Measurements from ENCODE around the gene TMPRSS15. TPM values are rescaled to one million over a fixed set of nuclear protein-coding genes. Genes with fewer than 3 reads are reported as not detected.

Gene TMPRSS15
- total RNA-seq, 2 experiments from 2014 or later, result not detected

DNA sequence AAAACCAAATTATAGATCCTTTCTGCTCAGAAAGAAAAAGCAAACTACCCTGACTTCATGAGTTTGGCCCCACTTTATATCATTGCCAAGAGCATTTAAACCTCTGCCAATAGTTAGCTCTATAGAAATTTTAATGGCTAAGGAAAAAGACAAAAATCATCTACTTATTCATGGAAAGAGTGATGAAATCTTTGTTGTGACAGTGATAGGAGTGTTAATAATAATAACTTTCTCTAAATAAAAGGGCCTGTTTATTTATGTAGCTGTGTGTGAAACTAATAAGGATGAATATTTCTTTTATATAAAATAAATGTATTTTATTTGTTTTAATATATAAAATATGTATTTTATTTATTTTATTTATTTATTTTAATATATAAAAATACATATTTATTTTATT is 152.5 kb downstream of the TMPRSS15 start:
- CTCF ChIA-PET, result no interaction called here

DNA sequence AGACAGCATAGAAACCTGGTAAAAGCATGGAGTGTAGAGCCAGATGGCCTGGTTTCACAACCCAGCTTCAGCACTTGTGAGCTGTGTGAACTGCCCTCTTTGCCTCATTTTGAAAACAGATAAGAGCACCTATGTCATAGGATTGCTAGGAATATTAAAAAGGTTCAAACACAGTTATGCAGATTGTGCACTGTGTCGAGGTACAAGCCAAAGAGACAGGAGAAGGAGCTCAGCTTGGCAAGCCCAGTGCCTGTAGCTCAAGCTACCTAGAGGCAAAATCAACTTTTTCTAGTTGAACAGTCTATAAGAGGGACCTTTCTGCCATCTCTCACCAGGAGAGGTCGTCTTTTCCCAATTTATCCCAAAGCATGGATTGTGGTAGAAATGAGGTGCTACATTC is 153.9 kb downstream of the TMPRSS15 start:
- ChIA-PET POLR2A (no interaction called here), CTCF (no interaction called here)

More for the DNA sequence above, 152.5 kb downstream of the TMPRSS15 start:
- POLR2A ChIA-PET, result no interaction called here

DNA sequence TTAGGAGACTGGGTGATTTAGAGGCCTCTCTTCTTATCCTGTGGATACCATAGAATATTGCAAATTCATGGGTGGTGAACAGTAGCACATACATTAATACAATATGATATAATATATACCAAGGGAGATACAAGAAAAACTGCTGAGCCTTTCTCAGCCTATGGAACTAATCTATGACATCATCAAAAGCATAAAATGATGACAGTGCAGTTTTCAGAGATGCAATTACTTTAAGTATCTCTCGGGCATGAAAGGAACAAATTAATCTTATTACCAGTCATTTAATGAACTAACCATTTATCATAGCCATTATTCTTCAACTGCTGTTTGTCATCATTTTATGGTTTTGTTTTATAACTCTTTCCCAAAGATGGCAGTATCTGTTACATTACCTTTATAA is 155.4 kb downstream of the TMPRSS15 start:
- POLR2A ChIA-PET, result no interaction called here
- CTCF ChIA-PET, result no interaction called here

DNA sequence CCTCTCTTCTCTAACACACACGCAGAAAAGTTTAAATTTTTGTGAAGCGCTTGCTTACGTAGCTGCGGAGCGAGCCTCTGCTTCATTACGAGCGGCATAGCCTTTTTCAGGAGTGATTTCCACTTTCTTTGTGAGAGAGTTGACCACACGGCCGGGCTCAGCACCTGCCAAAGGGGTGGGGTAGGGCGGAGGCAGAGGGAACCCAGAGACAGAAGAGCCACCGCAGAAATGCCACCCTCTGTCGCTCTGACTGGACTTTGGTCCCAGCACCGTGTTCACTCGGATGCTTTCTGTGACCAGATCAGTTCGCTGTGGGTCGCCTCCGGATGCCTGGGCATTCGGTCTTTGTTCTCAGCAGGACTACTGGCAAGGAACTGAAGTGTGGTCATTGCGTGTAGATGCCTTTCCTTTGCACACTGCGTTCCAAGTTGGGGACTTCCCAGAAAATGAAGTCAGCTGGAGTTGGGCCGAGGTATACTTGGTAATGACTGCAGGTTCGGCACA is 158.1 kb downstream of the TMPRSS15 start:
- ChIA-PET POLR2A (no interaction called here), CTCF (no interaction called here)

DNA sequence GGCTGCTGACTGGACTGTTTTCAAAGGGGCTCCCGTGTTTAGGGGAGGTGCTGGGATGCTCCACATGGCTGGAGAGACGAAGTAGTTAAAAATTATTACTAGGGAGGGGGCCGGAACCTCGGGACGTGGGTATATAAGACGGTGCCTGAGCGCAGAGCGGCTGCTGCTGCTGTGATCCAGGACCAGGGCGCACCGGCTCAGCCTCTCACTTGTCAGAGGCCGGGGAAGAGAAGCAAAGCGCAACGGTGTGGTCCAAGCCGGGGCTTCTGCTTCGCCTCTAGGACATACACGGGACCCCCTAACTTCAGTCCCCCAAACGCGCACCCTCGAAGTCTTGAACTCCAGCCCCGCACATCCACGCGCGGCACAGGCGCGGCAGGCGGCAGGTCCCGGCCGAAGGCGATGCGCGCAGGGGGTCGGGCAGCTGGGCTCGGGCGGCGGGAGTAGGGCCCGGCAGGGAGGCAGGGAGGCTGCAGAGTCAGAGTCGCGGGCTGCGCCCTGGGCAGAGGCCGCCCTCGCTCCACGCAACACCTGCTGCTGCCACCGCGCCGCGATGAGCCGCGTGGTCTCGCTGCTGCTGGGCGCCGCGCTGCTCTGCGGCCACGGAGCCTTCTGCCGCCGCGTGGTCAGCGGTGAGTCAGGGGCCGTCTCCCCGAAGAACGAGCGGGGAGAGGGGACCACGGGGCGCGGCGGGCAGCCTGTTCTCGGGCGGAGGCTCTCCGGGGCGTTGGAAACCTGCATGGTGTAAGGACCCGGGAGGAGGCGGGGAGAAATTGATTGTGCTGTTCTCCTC is 158.7 kb downstream of the TMPRSS15 start, which contains the start of gene CHODL:
Gene CHODL, plus strand, starts transcription at position 163 of the 793 bp plus-strand sequence. Its CDS starts 391 bp downstream, at position 554.
- POLR2A ChIA-PET, result no interaction called here
- CTCF ChIA-PET, result no interaction called here

DNA sequence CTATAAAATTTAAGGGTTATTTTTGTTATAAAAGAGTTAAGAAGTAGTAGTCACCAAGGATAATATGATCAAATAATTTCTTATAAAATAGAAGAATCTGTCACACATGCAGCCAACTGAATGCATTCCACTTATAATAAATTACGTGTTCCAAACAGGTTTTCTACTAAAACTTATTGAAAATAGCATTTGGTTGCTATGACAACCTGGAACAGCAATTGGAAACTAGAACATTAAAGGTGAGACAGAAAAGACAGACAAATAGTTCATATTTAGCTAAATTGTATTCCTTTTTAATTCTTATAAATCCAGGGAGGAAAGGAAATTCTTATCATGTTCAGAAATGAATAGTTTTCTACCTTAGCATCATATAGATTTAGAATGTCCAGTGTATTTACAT is 168.0 kb downstream of the TMPRSS15 start:
- POLR2A ChIA-PET, result no interaction called here
- CTCF ChIA-PET, result no interaction called here

DNA sequence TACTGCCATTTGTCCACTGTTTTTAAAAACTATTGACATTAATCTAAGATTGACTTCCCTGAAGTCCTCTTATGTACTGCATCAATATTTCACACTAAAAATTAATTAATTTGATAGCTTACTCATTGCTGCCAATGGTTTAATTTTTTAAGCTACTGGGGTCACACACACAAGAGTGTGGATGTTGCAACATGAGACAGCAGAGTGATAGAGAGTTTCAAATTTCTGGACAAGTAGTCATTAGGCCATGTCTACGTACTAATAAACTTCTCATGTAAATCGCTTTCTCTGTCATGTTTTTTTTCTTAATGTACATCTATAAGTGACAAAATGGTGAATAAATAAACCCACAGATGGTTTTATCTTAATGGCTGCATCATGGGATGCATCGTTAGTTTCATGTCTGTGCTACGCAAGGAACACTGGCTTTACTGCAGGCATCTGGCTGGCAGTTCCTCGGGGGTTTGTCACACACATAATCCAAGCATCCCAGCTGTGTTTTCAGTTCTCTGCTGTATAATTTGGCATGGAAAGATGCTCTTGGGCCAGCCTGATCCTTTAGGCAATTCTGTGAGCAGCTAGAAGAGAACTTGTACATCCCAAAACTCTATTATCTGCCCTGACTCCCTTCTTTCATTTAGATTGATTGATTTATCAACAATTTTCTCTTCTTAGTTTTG is 175.4 kb downstream of the TMPRSS15 start:
- POLR2A ChIA-PET, result no interaction called here
- CTCF ChIA-PET, result no interaction called here

DNA sequence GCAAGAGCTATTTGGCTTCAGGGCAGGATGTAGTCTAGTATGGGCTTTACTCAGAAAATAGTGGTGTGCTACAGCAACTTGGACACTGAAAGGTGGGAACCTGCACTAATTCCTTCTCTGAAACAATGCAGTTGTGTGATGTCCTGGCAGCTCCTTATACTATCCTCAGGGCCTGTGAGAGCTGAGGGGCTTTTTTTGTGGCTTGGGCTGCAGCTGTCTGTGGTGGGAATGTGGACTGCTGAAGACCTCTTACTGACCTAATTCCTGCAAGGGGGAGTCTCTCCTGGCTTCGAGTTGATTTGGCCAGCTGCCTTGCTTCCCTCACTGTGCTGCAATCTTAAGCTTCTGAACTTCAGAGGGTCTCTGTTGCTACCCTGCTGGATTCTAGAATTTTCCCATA is 181.2 kb downstream of the TMPRSS15 start:
- ChIA-PET CTCF (no interaction called here), POLR2A (no interaction called here)

DNA sequence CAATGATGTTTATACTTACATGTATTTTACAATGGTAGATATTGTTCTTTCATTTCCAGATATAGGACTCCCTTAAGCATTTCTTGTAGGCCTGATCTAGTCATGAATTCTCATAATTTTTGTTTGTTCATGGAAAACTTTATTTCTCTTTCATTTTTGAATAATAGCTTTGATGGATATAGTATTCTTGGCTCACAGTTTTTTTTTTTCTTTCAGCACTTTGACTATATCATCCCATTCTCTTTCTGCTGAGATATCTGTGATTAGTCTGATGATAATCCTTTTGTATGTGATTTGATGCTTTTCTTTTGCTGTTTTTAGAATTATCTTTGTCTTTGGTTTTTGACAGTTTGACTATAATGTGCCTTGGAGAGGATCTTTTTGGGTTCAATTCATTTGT is 183.1 kb downstream of the TMPRSS15 start:
- POLR2A ChIA-PET, result no interaction called here
- CTCF ChIA-PET, result no interaction called here

Other genes with a start within 250 kb of the TMPRSS15 start
- gene CHODL, start 159.0 kb downstream of the TMPRSS15 start, total RNA-seq, result under 1 TPM in 1 of 2 experiments, not detected in 1; 0.13 TPM